PFSK-1 (cell line): Measurements from ENCODE around the gene SEPSECS.

Source experiments
- POLR2AphosphoS5 ChIP-seq: IDR thresholded peaks from 2 replicates; pipeline ENCODE4 v1.6.1; 2012; ENCODE audit warnings: low read depth, mild to moderate bottlenecking, control low read depth, low read length, moderate library complexity
- REST ChIP-seq, 2 experiments: IDR thresholded peaks; 2 replicates each; pipeline versions ENCODE4 v1.6.1 to v1.8.0; 2011 to 2012; ENCODE audit warnings: low read depth in 2 of 2, low read length in 2 of 2, control low read depth in 1 of 2, inconsistent platforms in 1 of 2, mild to moderate bottlenecking in 1 of 2, moderate library complexity in 1 of 2; ENCODE audit not compliant: insufficient read depth in 1 of 2
- TAF1 ChIP-seq: IDR thresholded peaks from 2 replicates; pipeline ENCODE4 v1.6.1; 2012; ENCODE audit warnings: low read length, control low read depth, borderline replicate concordance; ENCODE audit not compliant: insufficient read depth

DNA sequence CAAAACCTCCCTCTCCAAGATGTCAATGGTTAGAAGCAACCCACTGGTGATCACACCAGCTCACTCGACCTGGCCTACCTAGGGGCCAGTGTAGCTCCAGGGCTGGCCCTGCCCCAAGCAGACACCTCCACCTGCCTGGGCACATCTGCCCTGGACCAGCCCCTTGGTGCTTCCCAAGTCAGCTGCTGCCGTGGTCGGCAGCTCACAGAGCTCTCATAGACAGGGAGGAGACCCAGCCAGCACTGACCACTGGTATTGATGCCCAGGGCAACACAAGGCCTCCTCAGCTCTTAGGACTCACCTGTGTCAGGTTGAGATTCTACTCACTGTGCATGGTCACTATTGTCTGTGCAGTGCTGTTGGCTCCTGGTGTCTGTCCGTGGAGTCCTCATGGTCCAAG lies 51.7 kb downstream of the SEPSECS start:
- TF ChIP-seq TAF1 (no peak), POLR2AphosphoS5 (no peak), REST (IDR thresholded peaks at IDR 0.05; ENCODE audit: insufficient read depth in 1 of 2, low read depth in 2 of 2, low read length in 2 of 2) (no peak)
